Activated gamma-delta T cell treated with Interleukin-2 at 50 U/mL for 16 hours (primary cell): ENCODE data around the gene STAG3.
A peak's percentile ranks its signal among the peaks of the same experiment; 100 is the strongest.

ENCODE experiments used
- DNase-seq: peaks from one replicate; pipeline ENCODE4 v3.0.0-alpha.2; 2020

Gene STAG3

GRCh38 chr7:100156331-100157068 is 21.2 kb upstream of the STAG3 start:
- DNase-seq: no peak

- no peak for DNase-seq
These were observed 20.7 kb upstream of the STAG3 start for GRCh38 chr7:100157069-100157333.

DNA sequence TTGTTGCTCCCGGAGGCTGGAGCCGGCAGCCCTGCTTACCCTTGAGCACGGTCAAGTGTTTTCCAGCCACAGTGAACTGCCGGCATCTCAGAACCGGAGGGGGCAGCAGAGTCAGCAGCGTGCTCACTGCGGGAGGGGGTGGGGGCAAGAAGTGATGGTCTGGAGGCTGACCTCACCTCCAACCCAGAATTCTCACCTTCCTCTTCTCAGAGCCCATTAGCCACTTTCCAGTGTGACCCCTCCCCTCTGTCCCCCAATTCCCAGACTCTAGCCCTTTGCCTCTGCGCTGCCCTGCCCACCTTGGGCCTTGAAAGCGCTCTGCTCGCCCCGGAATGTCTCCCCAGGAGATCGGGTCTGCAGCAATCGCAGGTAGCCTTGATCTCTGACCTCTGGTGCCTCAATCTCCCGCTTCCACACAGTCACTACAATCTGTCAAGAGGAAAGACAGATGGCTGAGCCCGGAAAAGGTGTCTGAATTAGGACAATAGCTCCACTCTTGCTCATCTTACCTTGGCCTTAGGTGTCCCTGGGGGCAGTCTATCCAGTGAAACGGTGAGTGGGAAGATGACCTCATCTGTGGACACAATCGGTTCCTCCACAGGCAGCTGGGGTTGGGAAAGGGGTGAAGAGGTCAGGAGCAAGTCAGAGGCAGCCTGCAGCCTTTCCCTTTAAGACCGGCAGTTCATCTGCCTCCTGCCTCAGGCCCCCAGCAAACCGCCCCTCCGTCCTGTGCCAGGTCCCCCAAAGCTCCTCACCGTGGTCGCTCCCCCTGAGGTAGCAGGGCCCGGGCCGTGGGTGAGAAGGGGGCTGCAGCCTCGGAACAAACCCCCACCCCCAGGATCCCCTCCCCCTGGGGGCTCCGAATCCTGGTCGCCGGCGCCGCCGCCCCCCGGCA is 20.1 kb upstream of the STAG3 start:
- DNase-seq: no peak

DNA sequence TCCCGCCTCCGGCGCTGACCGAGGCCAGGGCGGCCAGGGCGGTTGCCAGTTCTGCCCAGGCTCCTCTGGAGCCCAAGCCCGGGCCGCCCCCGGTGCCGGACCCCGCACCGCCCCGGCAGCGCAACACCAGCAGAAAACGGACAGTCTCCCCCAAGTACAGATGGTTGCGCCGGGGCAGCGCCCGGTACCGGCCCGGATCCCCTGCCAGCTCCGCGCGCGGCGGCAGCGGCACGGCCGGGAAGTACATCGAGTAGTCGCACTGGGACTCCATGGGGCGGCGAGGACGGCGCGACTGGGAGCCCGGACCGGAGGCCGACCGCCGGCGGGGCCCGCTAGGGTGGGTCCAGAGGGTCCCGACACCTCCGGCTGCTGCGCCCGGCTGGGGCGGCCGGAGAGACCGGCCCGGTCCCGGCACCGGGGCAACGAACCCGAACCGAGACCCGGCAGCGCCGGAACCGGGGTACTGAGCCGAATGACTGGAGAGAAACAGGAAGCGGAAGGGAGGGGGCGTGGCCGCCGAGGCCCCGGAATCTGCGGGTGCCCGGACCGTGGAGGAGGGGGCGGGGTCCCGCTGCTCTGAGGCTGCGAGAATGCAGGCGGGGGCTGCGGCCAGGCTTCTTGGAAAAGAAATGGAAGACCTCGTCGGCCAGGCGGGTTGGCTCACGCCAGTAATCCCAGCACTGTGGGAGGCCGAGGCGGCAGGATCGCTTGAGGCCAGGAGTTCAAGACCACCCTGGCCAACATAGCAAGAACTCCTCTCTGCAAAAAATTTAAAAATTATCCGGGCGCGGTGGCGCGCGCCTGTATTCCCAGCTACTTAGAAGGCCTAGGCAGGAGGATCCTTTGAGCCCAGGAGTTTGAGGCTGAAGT is 19.3 kb upstream of the STAG3 start, which contains the start of gene TRAPPC14:
TSS of gene TRAPPC14 (minus strand) at position 495 of the 870 bp plus-strand sequence. CDS start at position 271, 224 bp downstream.
- DNase-seq: peak; percentile 92

GRCh38 chr7:100159099-100159623 is 18.6 kb upstream of the STAG3 start:
- DNase-seq: no peak

DNA sequence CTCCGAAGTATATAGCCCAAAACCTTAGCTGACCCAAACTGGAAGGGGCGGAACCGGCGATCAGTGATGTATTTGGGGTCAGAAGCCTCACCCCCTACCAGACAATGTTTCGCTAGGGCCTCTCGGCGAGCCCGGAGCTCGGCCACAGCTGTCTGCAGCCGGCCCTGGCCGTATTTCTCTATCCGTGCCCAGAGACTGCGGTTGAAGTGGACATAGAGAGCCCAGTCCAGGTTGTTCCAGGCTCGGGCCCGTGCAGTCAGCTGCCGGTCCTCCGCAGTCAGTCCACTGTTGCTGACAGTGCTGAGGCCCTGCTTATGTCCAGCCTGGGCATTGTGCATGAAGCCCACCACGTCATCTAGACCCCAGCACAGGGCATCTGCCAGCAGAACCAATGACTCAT is 17.7 kb upstream of the STAG3 start:
- DNase-seq: no peak

- DNase-seq: no peak
These were observed 14.6 kb upstream of the STAG3 start for GRCh38 chr7:100163006-100163531.

DNA sequence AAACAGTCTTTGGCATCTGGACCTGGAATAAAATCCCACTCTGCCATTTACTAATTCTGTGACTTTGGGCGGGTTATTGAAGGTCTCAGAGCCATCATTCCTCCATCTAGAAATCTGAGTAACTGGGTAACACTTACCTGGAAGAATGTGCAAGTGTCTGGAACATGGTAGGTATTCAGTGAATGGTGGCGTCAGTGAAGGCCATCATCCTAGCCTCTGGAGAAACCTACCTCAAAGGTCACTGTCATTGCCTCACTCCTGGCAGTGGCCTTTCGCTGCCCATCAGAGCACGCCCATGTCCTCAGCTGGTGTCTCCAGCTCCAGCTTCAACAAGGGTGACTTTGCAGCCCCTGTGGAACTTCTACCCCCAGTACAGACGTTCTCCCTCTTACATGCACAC is 13.8 kb upstream of the STAG3 start:
- DNase-seq: no peak

- DNase-seq: no peak
These were observed 11.3 kb upstream of the STAG3 start for GRCh38 chr7:100166317-100166940.

DNA sequence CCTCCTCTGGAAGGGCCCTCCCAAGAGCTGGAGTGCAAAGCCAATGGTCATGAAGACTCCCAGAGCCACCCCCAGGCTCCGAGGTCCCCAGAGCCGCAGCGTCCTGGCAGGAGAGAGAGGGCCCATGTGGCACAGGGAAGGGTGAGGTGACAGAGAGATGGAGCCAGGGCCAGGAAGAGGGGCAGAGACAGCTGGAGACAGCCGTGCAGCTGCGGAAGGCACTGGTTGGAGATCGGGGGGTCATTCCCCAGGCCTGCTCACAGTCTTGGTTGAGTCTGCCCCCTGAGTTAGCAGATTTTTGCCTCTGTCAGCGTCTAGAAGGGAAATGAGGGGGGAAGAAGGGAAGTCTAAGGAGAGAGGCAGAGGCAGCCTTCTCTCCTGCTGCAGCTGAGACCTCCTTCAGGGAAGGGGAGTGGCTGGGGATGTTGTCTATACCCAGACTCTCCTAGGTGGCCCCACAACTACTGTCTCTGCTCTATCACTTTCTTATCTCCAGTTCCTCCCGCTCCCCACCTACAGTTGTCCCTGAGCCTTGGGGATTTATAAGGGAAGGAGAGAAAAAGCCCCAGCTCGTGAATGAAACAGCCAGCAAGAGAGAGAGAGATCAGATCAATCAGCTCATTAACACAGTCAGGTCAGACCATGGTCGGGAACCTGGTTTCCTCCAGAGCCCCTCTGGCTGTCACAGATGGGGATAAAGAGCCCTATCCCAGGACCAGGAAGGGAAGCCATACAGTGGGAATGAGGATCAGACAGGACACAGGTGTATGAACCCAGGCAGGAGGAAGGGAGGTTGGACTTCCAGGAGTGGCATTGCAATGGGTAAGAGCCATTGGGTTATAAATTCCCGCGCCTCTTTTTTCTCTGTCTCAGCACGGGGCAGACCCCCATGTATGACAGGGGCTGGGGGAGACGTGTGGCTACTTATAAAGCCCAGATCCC is 10.5 kb upstream of the STAG3 start:
- DNase-seq: no peak

- no peak for DNase-seq
These were observed 9.8 kb upstream of the STAG3 start for GRCh38 chr7:100167912-100168323.

DNA sequence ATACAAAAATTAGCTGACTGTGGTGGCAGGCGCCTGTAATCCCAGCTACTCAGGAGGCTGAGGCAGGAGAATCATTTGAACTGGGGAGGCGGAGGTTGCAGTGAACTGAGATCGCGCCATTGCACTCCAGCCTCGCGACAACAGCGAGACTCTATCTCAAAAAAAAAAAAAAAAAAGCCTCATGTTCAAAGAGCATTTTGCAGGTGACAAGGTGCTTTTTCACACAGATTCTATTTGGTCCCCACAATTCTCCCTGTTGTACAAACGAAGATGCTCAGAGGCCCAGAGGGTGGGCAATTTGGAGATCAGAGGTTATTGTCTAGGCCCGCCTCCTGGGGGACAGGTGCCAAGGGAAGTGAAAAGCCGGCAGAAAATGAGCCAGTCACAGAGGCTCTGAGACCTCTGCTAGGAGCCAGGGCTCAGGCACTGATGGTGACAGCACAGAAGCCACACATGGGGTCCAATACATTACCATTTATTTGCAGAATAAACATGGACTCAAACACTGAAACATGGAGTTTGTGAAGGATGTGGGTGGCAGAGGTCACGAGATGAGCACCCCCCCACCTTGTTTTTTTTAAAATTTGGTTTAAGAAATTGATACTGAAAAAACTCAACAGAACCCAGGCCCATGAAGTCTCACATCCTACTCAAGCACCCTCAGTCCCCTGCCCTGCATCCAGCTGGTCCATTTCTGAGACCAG is 8.4 kb upstream of the STAG3 start:
- no peak for DNase-seq

GRCh38 chr7:100170101-100170897 is 7.4 kb upstream of the STAG3 start:
- no peak for DNase-seq

DNA sequence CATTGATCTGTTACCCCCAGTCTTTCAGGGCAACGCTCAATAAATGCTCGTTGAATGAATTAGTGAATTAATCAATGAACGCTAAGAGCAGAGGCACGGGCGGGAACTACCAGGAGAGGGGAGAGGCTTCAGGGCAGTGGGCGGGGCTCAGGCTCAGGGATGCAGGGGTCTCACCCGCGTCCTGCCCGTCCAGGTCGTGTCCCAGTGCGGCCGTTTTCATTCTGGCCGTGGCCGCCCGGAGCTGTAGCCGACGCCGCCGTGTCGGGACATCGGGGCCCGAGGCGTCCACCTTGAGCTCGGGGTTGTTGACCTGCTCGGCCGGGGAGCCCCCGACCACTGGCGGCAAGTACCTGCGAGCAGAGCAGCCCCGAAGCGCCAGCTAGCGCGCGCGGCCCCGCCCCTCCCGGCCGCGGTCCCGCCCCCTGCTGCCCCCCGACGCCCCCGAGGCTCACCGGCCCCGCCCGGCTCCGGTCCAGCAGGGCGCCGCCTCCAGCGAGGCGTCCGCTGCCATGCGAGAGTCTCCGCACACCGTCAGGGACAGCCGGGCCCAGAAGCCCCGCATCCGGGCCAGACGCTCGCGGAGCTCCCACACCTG is 6.5 kb upstream of the STAG3 start:
- DNase-seq: peak; percentile 29

GRCh38 chr7:100171840-100172239 is 5.9 kb upstream of the STAG3 start:
- DNase-seq: no peak

DNA sequence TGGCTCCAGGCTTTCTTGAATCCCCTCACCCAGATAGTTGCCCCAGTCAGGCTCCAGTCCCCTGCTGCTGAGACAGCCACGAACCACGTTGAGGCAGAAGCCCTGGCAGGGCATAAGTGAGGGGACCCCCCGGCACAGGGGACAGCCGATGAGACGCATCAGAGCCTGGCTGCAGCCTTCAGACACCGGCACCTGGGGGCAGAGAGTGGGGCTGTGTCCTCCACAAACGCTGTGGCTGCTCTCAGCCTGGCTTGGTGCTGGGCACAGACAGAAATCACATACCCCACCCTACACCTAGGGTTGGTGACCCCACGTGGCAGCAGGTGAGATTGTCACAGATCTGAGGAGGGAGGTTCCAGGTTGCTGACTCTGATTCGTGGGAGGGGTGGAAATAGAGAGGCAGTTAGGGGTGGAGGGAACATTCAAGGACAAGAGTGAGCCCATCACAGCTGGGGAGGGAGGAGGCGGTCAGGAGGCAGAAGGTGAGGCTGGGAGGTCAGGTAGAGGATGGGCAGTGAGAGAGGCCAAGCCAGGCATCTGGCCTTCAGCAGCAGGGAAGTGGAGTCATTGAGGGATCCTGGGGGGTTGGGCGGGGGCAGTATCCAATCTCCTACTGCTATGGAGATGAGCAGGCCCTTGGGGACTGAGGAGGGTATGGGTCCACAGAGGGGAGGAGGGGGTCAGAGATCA is 3.8 kb upstream of the STAG3 start:
- no peak for DNase-seq

- no peak for DNase-seq
These were observed 3.1 kb upstream of the STAG3 start for GRCh38 chr7:100174582-100174981.

GRCh38 chr7:100175296-100175935 is 2.3 kb upstream of the STAG3 start:
- DNase-seq: no peak
